Liver (tissue), 9 donors: ENCODE results near the gene EFHD2. TPM values are rescaled to one million over a fixed set of nuclear protein-coding genes. Genes with fewer than 3 reads are reported as not detected.

Source experiments
- DNase-seq: peaks from one replicate; pipeline ENCODE4 v3.0.0-alpha.2; 2017; ENCODE audit warnings: low spot score
- H3K27ac ChIP-seq, 2 donors: one replicate each; pipeline ENCODE4 v1.7.0; 2013; ENCODE audit warnings: inconsistent platforms in 2 of 2, low read length in 2 of 2, control low read depth in 1 of 2, low read depth in 1 of 2, mild to moderate bottlenecking in 1 of 2
- H3K27me3 ChIP-seq, 4 donors: one replicate each; pipeline versions ENCODE4 v1.6.1 to v1.7.0; 2013; ENCODE audit warnings: low read length in 3 of 4, inconsistent platforms in 1 of 4, mild to moderate bottlenecking in 1 of 4, moderate library complexity in 1 of 4; ENCODE audit not compliant: control insufficient read depth in 4 of 4, insufficient read depth in 4 of 4
- H3K36me3 ChIP-seq, 4 donors: one replicate each; pipeline versions ENCODE4 v1.6.1 to v1.7.0; 2013; ENCODE audit warnings: low read length in 3 of 4, mild to moderate bottlenecking in 3 of 4, low read depth in 1 of 4, moderate library complexity in 1 of 4; ENCODE audit not compliant: control insufficient read depth in 4 of 4, insufficient read depth in 3 of 4
- H3K4me1 ChIP-seq, 4 donors: one replicate each; pipeline versions ENCODE4 v1.6.1 to v1.7.0; 2013; ENCODE audit warnings: low read length in 3 of 4, mild to moderate bottlenecking in 3 of 4, moderate library complexity in 1 of 4; ENCODE audit not compliant: control insufficient read depth in 4 of 4, insufficient read depth in 4 of 4
- H3K4me3 ChIP-seq, 3 donors: one replicate each; pipeline versions ENCODE4 v1.6.1 to v1.7.0; 2013; ENCODE audit warnings: low read length in 3 of 3, control low read depth in 1 of 3, low read depth in 1 of 3, mild to moderate bottlenecking in 1 of 3
- H3K9ac ChIP-seq, 2 donors: one replicate each; pipeline ENCODE4 v1.7.0; 2013; ENCODE audit warnings: low read length in 2 of 2, mild to moderate bottlenecking in 2 of 2, moderate library complexity in 2 of 2, control low read depth in 1 of 2, low read depth in 1 of 2
- H3K9me3 ChIP-seq, 4 donors: one replicate each; pipeline versions ENCODE4 v1.6.1 to v1.7.0; 2013; ENCODE audit warnings: low read length in 3 of 4; ENCODE audit not compliant: control insufficient read depth in 4 of 4
- FOXA1 ChIP-seq: IDR thresholded peaks from 2 replicates; pipeline ENCODE4 v1.6.1; 2016; ENCODE audit warnings: antibody characterized with exemption
- FOXA2 ChIP-seq: IDR thresholded peaks from 2 replicates; pipeline ENCODE4 v1.6.1; 2016; ENCODE audit warnings: antibody characterized with exemption
- GABPA ChIP-seq, 2 donors: IDR thresholded peaks in 1 of 2; conservative IDR thresholded peaks in 1 of 2; 2 replicates each; pipeline ENCODE4 v1.6.1; 2016; ENCODE audit warnings: antibody characterized with exemption in 2 of 2, mild to moderate bottlenecking in 1 of 2, moderate library complexity in 1 of 2
- HNF4A ChIP-seq, 2 donors: conservative IDR thresholded peaks; 2 replicates each; pipeline ENCODE4 v1.6.1; 2016; ENCODE audit warnings: antibody characterized with exemption in 2 of 2, mild to moderate bottlenecking in 2 of 2
- HNF4G ChIP-seq: IDR thresholded peaks from 2 replicates; pipeline ENCODE4 v1.6.1; 2016; ENCODE audit warnings: antibody characterized with exemption
- NR2F2 ChIP-seq: IDR thresholded peaks from 2 replicates; pipeline ENCODE4 v1.6.1; 2016; ENCODE audit warnings: antibody characterized with exemption
- RAD21 ChIP-seq, 2 donors: IDR thresholded peaks; 2 replicates each; pipeline ENCODE4 v1.6.1; 2016; ENCODE audit warnings: antibody characterized with exemption in 2 of 2, mild to moderate bottlenecking in 2 of 2
- RXRA ChIP-seq, 2 donors: IDR thresholded peaks; 2 replicates each; pipeline ENCODE4 v1.6.1; 2017 to 2018; ENCODE audit warnings: antibody characterized with exemption in 2 of 2, mild to moderate bottlenecking in 1 of 2
- SP1 ChIP-seq: IDR thresholded peaks from 2 replicates; pipeline ENCODE4 v1.6.1; 2018; ENCODE audit warnings: antibody characterized with exemption, mild to moderate bottlenecking
- TAF1 ChIP-seq: conservative IDR thresholded peaks from 2 replicates; pipeline ENCODE4 v1.6.1; 2016; ENCODE audit warnings: antibody characterized with exemption, mild to moderate bottlenecking
- YY1 ChIP-seq: IDR thresholded peaks from 2 replicates; pipeline ENCODE4 v1.6.1; 2016; ENCODE audit warnings: antibody characterized with exemption, mild to moderate bottlenecking
- WGBS: extraction: QIAGEN DNeasy Blood & Tissue Kit; methylation state at CpG from one replicate; pipeline ENCODE4 v1.1.7; 2013; 5-methylcytosine and 5-hydroxymethylcytosine counted together
- polyA plus RNA-seq, 2 donors: library from polyadenylated mRNA; stranded (reverse) in 1 of 2; unstranded in 1 of 2; fragments of 200-250 nt in 1 of 2; fragments of >200 nt in 1 of 2; fragmentation: Nextera tagmentation in 1 of 2; extraction: Ambion mirVana in 1 of 2; gene quantifications; one replicate each; pipeline versions ENCODE4 v1.2.1 to v1.2.3, GENCODE V29; 2013 to 2015
- total RNA-seq, 2 donors: library from RNA; depleted of rRNA; stranded (reverse); fragments of >200 nt; gene quantifications; one replicate each; pipeline ENCODE4 v1.2.3, GENCODE V29; 2014
- TF ChIP-seq, protein P1 (sequence below): IDR thresholded peaks from 2 replicates; pipeline ENCODE4 v1.6.1; 2016; ENCODE audit warnings: antibody characterized with exemption
- TF ChIP-seq, protein P2 (sequence below): IDR thresholded peaks from 2 replicates; pipeline ENCODE4 v1.6.1; 2016; ENCODE audit warnings: antibody characterized with exemption, mild to moderate bottlenecking
- TF ChIP-seq, protein P3 (sequence below): IDR thresholded peaks from 2 replicates; pipeline ENCODE4 v1.6.1; 2016; ENCODE audit warnings: antibody characterized with exemption
- TF ChIP-seq, protein P4 (sequence below): fragments of 150-350 bp; IDR thresholded peaks from 2 replicates; pipeline ENCODE4 v1.5.1; 2017; ENCODE audit warnings: improper control_type of control experiment, low read depth, low read length; ENCODE audit not compliant: missing input control
- TF ChIP-seq, protein P5 (sequence below): IDR thresholded peaks from 2 replicates; pipeline ENCODE4 v1.6.1; 2016; ENCODE audit warnings: antibody characterized with exemption
- donor health status: healthy.
- donor health status: healthy.
- donor health status: healthy.
- donor health status: healthy.
- donor health status: healthy.

EFHD2 gene
- total and polyA plus RNA-seq, 4 donors = 7.4 to 23.0 (median 11.7) TPM

DNA sequence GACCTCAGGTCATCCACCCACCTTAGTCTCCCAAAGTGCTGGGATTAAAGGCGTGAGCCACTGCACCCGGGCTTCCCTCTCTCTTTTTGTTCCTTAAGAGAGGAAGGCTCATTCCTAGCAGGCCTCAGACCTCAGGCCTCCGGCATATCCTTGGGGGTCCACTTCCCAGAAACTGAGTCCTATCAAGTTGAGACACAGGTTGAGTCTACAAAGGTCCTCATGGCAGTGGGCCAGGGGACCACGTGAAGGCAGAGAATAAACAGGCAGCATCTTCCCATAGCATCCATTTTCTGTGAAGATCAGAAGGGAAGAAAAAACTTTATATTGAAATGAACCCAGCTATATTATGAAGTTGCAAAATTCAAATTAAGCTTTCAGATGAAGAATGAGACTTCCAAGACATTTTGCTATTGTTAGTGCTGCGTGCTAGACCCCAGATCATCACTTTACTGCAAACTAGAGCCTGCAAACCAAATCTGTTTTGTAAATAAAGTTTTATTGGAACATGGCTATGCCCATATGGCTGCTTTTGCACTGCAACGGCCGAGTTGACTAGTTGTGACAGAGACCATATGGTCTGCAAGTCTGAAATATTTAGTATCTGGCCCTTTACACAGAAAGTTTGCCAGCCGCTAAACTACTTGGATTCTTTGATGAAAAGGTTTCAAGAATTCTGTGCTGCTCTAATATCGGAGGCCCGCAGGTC, 43.3 kb downstream of the EFHD2 start:
- TF ChIP-seq, protein P1, sequence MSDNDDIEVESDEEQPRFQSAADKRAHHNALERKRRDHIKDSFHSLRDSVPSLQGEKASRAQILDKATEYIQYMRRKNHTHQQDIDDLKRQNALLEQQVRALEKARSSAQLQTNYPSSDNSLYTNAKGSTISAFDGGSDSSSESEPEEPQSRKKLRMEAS = no peak
- TF ChIP-seq HNF4G (no peak), FOXA1 (no peak), TAF1 (no peak)
- H3K36me3 ChIP-seq = no peaks in the 10 kb centered on the region
- H3K4me1 ChIP-seq = no peaks in the 10 kb centered on the region
- H3K9ac ChIP-seq = no peak overlapping the region
- H3K27ac ChIP-seq = no peak overlapping the region
- no peak for DNase-seq
- no peak overlapping the region for H3K4me3 ChIP-seq
- H3K27me3 ChIP-seq = no peaks in the 10 kb centered on the region
- WGBS = 90% methylated on average over 10 of the region's 10 CpGs
- no peaks in the 10 kb centered on the region for H3K9me3 ChIP-seq

DNA sequence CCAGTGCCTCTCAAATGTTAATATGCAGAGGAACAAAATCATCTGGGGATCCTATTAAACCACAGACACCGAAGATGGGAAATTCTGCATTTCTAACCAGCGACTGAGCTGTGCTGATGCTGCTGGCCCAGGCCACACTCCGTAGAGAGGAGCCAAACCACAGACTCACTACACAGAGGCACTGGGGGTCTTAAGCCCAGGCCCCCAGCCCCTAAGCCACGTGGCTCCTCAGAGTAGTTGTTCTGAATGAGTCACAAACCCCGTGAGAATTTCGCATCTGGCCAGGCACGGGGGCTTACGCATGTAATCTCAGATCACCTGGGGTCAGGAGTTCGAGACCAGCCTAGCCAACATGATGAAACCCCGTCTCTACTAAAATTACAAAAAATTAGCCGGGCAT, 44.0 kb downstream of the EFHD2 start:
- TF ChIP-seq SP1 (no peak), YY1 (no peak), RAD21 (IDR thresholded peaks at IDR 0.05) (no peak), RXRA (IDR thresholded peaks at IDR 0.05) (no peak), FOXA2 (no peak), NR2F2 (no peak), HNF4A (conservative IDR thresholded peaks at IDR 0.05) (no peak), GABPA (IDR thresholded peaks at IDR 0.05 in 1 of 2, conservative IDR thresholded peaks at IDR 0.05 in 1 of 2) (no peak)
- TF ChIP-seq, protein P2, sequence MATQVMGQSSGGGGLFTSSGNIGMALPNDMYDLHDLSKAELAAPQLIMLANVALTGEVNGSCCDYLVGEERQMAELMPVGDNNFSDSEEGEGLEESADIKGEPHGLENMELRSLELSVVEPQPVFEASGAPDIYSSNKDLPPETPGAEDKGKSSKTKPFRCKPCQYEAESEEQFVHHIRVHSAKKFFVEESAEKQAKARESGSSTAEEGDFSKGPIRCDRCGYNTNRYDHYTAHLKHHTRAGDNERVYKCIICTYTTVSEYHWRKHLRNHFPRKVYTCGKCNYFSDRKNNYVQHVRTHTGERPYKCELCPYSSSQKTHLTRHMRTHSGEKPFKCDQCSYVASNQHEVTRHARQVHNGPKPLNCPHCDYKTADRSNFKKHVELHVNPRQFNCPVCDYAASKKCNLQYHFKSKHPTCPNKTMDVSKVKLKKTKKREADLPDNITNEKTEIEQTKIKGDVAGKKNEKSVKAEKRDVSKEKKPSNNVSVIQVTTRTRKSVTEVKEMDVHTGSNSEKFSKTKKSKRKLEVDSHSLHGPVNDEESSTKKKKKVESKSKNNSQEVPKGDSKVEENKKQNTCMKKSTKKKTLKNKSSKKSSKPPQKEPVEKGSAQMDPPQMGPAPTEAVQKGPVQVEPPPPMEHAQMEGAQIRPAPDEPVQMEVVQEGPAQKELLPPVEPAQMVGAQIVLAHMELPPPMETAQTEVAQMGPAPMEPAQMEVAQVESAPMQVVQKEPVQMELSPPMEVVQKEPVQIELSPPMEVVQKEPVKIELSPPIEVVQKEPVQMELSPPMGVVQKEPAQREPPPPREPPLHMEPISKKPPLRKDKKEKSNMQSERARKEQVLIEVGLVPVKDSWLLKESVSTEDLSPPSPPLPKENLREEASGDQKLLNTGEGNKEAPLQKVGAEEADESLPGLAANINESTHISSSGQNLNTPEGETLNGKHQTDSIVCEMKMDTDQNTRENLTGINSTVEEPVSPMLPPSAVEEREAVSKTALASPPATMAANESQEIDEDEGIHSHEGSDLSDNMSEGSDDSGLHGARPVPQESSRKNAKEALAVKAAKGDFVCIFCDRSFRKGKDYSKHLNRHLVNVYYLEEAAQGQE = no peak
- TF ChIP-seq, protein P3, sequence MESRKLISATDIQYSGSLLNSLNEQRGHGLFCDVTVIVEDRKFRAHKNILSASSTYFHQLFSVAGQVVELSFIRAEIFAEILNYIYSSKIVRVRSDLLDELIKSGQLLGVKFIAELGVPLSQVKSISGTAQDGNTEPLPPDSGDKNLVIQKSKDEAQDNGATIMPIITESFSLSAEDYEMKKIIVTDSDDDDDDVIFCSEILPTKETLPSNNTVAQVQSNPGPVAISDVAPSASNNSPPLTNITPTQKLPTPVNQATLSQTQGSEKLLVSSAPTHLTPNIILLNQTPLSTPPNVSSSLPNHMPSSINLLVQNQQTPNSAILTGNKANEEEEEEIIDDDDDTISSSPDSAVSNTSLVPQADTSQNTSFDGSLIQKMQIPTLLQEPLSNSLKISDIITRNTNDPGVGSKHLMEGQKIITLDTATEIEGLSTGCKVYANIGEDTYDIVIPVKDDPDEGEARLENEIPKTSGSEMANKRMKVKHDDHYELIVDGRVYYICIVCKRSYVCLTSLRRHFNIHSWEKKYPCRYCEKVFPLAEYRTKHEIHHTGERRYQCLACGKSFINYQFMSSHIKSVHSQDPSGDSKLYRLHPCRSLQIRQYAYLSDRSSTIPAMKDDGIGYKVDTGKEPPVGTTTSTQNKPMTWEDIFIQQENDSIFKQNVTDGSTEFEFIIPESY = no peak
- TF ChIP-seq, protein P1 = no peak
- TF ChIP-seq, protein P4, sequence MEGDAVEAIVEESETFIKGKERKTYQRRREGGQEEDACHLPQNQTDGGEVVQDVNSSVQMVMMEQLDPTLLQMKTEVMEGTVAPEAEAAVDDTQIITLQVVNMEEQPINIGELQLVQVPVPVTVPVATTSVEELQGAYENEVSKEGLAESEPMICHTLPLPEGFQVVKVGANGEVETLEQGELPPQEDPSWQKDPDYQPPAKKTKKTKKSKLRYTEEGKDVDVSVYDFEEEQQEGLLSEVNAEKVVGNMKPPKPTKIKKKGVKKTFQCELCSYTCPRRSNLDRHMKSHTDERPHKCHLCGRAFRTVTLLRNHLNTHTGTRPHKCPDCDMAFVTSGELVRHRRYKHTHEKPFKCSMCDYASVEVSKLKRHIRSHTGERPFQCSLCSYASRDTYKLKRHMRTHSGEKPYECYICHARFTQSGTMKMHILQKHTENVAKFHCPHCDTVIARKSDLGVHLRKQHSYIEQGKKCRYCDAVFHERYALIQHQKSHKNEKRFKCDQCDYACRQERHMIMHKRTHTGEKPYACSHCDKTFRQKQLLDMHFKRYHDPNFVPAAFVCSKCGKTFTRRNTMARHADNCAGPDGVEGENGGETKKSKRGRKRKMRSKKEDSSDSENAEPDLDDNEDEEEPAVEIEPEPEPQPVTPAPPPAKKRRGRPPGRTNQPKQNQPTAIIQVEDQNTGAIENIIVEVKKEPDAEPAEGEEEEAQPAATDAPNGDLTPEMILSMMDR = no peak
- TF ChIP-seq, protein P5, sequence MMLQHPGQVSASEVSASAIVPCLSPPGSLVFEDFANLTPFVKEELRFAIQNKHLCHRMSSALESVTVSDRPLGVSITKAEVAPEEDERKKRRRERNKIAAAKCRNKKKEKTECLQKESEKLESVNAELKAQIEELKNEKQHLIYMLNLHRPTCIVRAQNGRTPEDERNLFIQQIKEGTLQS = no peak
- Histone ChIP-seq H3K36me3 (no peaks in the 10 kb centered on the region), H3K27me3 (no peaks in the 10 kb centered on the region), H3K4me1 (no peaks in the 10 kb centered on the region), H3K9me3 (no peaks in the 10 kb centered on the region), H3K4me3 (no peak overlapping the region), H3K27ac (no peak overlapping the region), H3K9ac (no peak overlapping the region)
- DNase-seq = no peak
- WGBS = 88% methylated on average over 11 of the region's 11 CpGs
